ENCODE results near the gene PTPRD. TPM values are rescaled to one million over a fixed set of nuclear protein-coding genes. Genes with fewer than 3 reads are reported as not detected.

PTPRD gene
- total and polyA plus RNA-seq, 5 donors from 2014 or later: 0.47 TPM; not detected in 4

DNA sequence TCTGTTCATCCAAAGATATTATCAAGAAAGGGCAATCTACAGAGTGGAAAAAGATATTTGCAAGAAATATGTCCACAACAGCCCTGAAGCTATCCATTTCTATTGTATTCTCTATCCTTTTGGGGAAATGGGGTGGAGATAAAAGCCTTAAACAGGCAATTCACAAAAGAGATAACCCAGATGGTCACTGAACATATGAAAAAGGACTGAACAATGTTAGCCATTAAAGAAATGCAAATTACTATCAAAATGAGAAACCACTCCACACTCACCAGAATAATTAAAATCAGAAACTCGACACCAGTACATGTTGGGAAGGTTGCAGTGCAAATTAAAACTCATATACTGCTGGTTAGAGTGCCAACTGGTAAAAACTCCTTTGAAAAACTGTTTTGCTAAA, 1858.1 kb downstream of the PTPRD start:
- H3K27ac Mint-ChIP-seq: no peak overlapping the region
- Histone ChIP-seq H3K27ac (ENCODE audit: insufficient read depth, low read length, poor library complexity, severe bottlenecking) (no peak overlapping the region), H3K4me3 (ENCODE audit: low read depth, low read length) (no peak overlapping the region), H3K36me3 (ENCODE audit: control insufficient read depth, insufficient read depth, low read length) (no peaks in the 10 kb centered on the region), H3K27me3 (ENCODE audit: control insufficient read depth, insufficient read depth, low read length) (no peaks in the 10 kb centered on the region), H3K9me3 (ENCODE audit: control insufficient read depth in 2 of 2, low read length in 2 of 2) (no peaks in the 10 kb centered on the region), H3K4me1 (ENCODE audit: control insufficient read depth, insufficient read depth, low read length, poor library complexity, severe bottlenecking) (no peaks in the 10 kb centered on the region)
- H3K36me3 Mint-ChIP-seq: no peaks in the 10 kb centered on the region
- H3K4me3 Mint-ChIP-seq: no peak overlapping the region
- peaks cover 0 to 9% (median 0%) of the 10 kb centered on the region in 7 donors for H3K9me3 Mint-ChIP-seq
- no peak for DNase-seq
- no peaks in the 10 kb centered on the region for H3K27me3 Mint-ChIP-seq
- no peaks in the 10 kb centered on the region for H3K4me1 Mint-ChIP-seq
- ATAC-seq (ENCODE audit: low read depth in 2 of 2): no peak

DNA sequence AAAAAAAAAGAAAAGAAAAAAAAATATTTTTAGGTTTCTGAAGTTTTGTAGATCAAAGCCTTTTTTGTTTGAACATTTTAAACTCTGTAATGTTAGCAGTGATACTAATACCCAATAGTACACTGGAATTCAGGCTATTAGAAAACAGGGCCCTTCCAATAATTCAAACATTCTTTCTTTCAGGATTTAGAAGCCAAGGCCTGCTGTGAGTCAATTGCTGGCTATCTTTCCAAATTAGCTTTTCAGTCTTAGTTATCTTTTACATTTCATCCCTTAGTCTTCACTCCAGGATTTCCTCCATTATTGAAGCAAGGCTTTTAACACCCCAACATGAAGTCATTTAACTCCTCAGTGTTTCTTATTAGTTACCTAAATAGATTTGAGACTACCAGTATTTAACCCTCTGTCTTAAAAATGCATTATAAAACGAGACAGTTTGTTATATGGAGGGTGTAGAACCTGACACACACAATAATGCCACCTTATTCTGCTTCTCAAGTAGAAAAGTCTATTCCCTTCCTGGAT, 1861.3 kb downstream of the PTPRD start:
- no peak for DNase-seq
- no peaks in the 10 kb centered on the region for H3K27me3 Mint-ChIP-seq
- H3K9me3 Mint-ChIP-seq: peaks cover 0 to 10% (median 0%) of the 10 kb centered on the region in 7 donors
- no peaks in the 10 kb centered on the region for H3K4me1 Mint-ChIP-seq
- H3K4me3 Mint-ChIP-seq: no peak overlapping the region
- Histone ChIP-seq H3K27me3 (ENCODE audit: control insufficient read depth, insufficient read depth, low read length) (no peaks in the 10 kb centered on the region), H3K27ac (ENCODE audit: insufficient read depth, low read length, poor library complexity, severe bottlenecking) (no peak overlapping the region), H3K4me3 (ENCODE audit: low read depth, low read length) (no peak overlapping the region), H3K9me3 (ENCODE audit: control insufficient read depth in 2 of 2, low read length in 2 of 2) (no peaks in the 10 kb centered on the region), H3K36me3 (ENCODE audit: control insufficient read depth, insufficient read depth, low read length) (no peaks in the 10 kb centered on the region), H3K4me1 (ENCODE audit: control insufficient read depth, insufficient read depth, low read length, poor library complexity, severe bottlenecking) (no peaks in the 10 kb centered on the region)
- no peak overlapping the region for H3K27ac Mint-ChIP-seq
- H3K36me3 Mint-ChIP-seq: no peaks in the 10 kb centered on the region
- no peak for ATAC-seq (ENCODE audit: low read depth in 2 of 2)

DNA sequence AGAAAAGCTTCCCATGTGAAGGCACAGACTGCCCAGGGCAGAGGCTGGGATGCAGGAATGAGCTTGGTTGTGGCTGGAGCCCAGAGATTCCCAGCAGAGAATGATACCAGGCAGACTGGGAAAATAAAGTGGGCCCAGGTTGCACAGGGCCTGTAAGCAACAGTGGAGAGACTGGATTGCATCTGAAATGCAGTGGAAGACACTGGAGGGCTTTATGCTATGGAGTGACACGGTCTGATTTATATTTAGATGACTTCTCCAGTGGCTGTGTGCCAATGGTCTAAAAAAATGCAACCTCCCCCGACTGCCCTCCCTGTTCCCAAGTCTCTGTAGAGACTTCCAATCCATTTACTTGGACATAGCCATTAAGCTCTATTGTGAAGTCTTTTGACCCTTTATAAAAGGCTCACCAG, 1862.2 kb downstream of the PTPRD start:
- Histone ChIP-seq H3K4me1 (ENCODE audit: control insufficient read depth, insufficient read depth, low read length, poor library complexity, severe bottlenecking) (no peaks in the 10 kb centered on the region), H3K9me3 (ENCODE audit: control insufficient read depth in 2 of 2, low read length in 2 of 2) (no peaks in the 10 kb centered on the region), H3K36me3 (ENCODE audit: control insufficient read depth, insufficient read depth, low read length) (no peaks in the 10 kb centered on the region), H3K27ac (ENCODE audit: insufficient read depth, low read length, poor library complexity, severe bottlenecking) (no peak overlapping the region), H3K27me3 (ENCODE audit: control insufficient read depth, insufficient read depth, low read length) (no peaks in the 10 kb centered on the region), H3K4me3 (ENCODE audit: low read depth, low read length) (no peak overlapping the region)
- H3K27ac Mint-ChIP-seq: no peak overlapping the region
- no peak overlapping the region for H3K4me3 Mint-ChIP-seq
- no peak for ATAC-seq (ENCODE audit: low read depth in 2 of 2)
- peaks cover 0 to 10% (median 0%) of the 10 kb centered on the region in 7 donors for H3K9me3 Mint-ChIP-seq
- DNase-seq: no peak
- H3K36me3 Mint-ChIP-seq: no peaks in the 10 kb centered on the region
- no peaks in the 10 kb centered on the region for H3K4me1 Mint-ChIP-seq
- H3K27me3 Mint-ChIP-seq: no peaks in the 10 kb centered on the region

DNA sequence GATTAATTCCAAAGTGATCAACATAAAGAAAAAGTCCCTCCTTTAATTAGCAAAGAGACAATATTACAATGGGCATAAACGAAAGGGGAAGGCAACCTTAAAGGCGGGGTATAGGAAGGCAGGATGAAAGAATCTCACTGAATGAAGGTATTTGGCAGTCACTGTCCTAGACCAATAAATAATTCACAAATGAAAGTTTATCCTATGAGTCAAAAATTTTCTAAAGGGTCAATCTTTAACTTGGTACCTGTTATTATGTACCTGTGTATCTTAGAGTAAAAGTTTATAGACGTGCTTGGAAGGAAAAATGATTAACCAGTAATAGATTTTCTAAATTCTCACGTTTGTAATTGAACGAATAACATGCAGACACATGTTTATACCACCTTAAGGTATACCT, 1867.5 kb downstream of the PTPRD start:
- Mint-ChIP-seq H3K27ac (no peak overlapping the region), H3K4me3 (no peak overlapping the region), H3K9me3 (peaks cover 0 to 7% (median 0%) of the 10 kb centered on the region in 7 donors), H3K27me3 (no peaks in the 10 kb centered on the region), H3K36me3 (no peaks in the 10 kb centered on the region), H3K4me1 (no peaks in the 10 kb centered on the region)
- Histone ChIP-seq H3K27ac (ENCODE audit: insufficient read depth, low read length, poor library complexity, severe bottlenecking) (no peak overlapping the region), H3K36me3 (ENCODE audit: control insufficient read depth, insufficient read depth, low read length) (no peaks in the 10 kb centered on the region), H3K4me1 (ENCODE audit: control insufficient read depth, insufficient read depth, low read length, poor library complexity, severe bottlenecking) (no peaks in the 10 kb centered on the region), H3K9me3 (ENCODE audit: control insufficient read depth in 2 of 2, low read length in 2 of 2) (no peaks in the 10 kb centered on the region), H3K4me3 (ENCODE audit: low read depth, low read length) (no peak overlapping the region), H3K27me3 (ENCODE audit: control insufficient read depth, insufficient read depth, low read length) (no peaks in the 10 kb centered on the region)
- DNase-seq: no peak
- no peak for ATAC-seq (ENCODE audit: low read depth in 2 of 2)

DNA sequence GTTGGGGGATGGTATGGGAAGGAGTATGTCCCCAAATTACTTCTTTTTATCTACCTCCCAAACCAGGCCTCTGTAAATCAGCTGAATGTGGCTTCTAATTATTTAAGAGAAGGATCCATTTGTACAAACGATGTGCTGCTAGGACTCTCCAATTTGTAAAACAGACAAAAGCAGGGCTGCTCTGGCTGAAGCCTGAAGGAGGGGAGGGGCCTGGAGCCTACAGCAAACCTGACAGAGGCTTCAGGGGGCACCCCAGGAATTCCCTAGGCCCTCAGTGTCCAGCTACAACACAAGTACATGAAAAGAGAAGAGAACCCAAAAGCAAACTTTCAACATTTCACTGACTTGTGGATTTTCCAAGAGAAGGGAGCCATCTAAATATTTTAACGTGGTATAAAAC, 1873.9 kb downstream of the PTPRD start:
- Mint-ChIP-seq H3K27ac (no peak overlapping the region), H3K36me3 (no peaks in the 10 kb centered on the region), H3K4me1 (no peaks in the 10 kb centered on the region), H3K4me3 (peak overlapping the region in 1 of 4 donors; percentile 4), H3K27me3 (no peaks in the 10 kb centered on the region), H3K9me3 (peaks cover 0 to 3% (median 0%) of the 10 kb centered on the region in 7 donors)
- no peaks in the 10 kb centered on the region for H3K27me3 ChIP-seq (ENCODE audit: control insufficient read depth, insufficient read depth, low read length)
- ATAC-seq (ENCODE audit: low read depth in 2 of 2) (no peak), DNase-seq (no peak)
- no peak overlapping the region for H3K27ac ChIP-seq (ENCODE audit: insufficient read depth, low read length, poor library complexity, severe bottlenecking)
- no peaks in the 10 kb centered on the region for H3K36me3 ChIP-seq (ENCODE audit: control insufficient read depth, insufficient read depth, low read length)
- H3K4me1 ChIP-seq (ENCODE audit: control insufficient read depth, insufficient read depth, low read length, poor library complexity, severe bottlenecking): no peaks in the 10 kb centered on the region
- no peak overlapping the region for H3K4me3 ChIP-seq (ENCODE audit: low read depth, low read length)
- H3K9me3 ChIP-seq (ENCODE audit: control insufficient read depth in 2 of 2, low read length in 2 of 2): no peaks in the 10 kb centered on the region

DNA sequence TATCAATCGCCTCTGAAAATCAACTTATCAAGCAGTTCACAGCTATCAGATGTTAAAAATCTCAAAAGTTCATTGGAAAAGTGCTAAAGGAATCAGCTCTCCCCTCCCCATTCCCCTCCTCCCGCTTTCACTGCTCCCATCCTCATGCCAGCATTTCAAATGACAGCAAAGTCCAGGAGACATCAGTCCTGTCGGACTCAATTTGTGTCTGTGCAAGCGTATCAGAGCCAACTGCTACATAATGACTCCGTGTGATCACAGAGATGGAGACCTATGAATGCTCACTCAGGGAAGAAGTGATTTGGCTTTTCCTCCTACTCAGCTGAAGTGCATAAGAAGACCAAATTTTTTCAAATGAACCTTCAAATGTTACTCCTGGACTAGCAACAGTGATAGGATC, 1876.0 kb downstream of the PTPRD start:
- ATAC-seq (ENCODE audit: low read depth in 2 of 2) (no peak), DNase-seq (no peak)
- H3K36me3 ChIP-seq (ENCODE audit: control insufficient read depth, insufficient read depth, low read length): no peaks in the 10 kb centered on the region
- Mint-ChIP-seq H3K9me3 (no peaks in the 10 kb centered on the region), H3K4me3 (no peak overlapping the region), H3K4me1 (no peaks in the 10 kb centered on the region), H3K27ac (no peak overlapping the region), H3K36me3 (no peaks in the 10 kb centered on the region), H3K27me3 (no peaks in the 10 kb centered on the region)
- no peak overlapping the region for H3K4me3 ChIP-seq (ENCODE audit: low read depth, low read length)
- H3K27ac ChIP-seq (ENCODE audit: insufficient read depth, low read length, poor library complexity, severe bottlenecking): no peak overlapping the region
- H3K27me3 ChIP-seq (ENCODE audit: control insufficient read depth, insufficient read depth, low read length): no peaks in the 10 kb centered on the region
- no peaks in the 10 kb centered on the region for H3K9me3 ChIP-seq (ENCODE audit: control insufficient read depth in 2 of 2, low read length in 2 of 2)
- H3K4me1 ChIP-seq (ENCODE audit: control insufficient read depth, insufficient read depth, low read length, poor library complexity, severe bottlenecking): no peaks in the 10 kb centered on the region

DNA sequence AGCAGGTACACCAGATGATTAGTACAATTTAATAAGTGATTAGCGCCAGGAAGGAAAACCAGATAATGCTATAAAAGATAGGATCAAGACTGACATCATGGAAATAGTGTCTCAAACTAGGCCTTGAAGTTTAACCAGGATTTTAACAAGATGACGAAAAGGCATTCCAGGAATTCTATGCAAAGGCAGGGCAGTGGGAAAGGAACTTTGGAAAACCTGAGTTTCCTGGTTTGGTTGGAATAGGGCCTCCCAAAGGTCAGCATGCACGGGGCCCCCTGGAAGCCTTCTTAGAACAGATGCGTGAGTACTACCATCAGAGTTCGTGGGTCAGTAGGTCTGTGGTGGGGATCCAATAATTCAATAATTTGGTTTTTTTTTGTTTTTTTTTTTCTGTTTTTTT, 1878.0 kb downstream of the PTPRD start:
- Histone ChIP-seq H3K4me1 (ENCODE audit: control insufficient read depth, insufficient read depth, low read length, poor library complexity, severe bottlenecking) (no peaks in the 10 kb centered on the region), H3K4me3 (ENCODE audit: low read depth, low read length) (no peak overlapping the region), H3K27me3 (ENCODE audit: control insufficient read depth, insufficient read depth, low read length) (no peaks in the 10 kb centered on the region), H3K36me3 (ENCODE audit: control insufficient read depth, insufficient read depth, low read length) (no peaks in the 10 kb centered on the region), H3K27ac (ENCODE audit: insufficient read depth, low read length, poor library complexity, severe bottlenecking) (no peak overlapping the region), H3K9me3 (ENCODE audit: control insufficient read depth in 2 of 2, low read length in 2 of 2) (no peaks in the 10 kb centered on the region)
- H3K27ac Mint-ChIP-seq: no peak overlapping the region
- H3K36me3 Mint-ChIP-seq: no peaks in the 10 kb centered on the region
- ATAC-seq (ENCODE audit: low read depth in 2 of 2): no peak
- no peak overlapping the region for H3K4me3 Mint-ChIP-seq
- H3K9me3 Mint-ChIP-seq: no peaks in the 10 kb centered on the region
- H3K4me1 Mint-ChIP-seq: no peaks in the 10 kb centered on the region
- DNase-seq: no peak
- no peaks in the 10 kb centered on the region for H3K27me3 Mint-ChIP-seq

DNA sequence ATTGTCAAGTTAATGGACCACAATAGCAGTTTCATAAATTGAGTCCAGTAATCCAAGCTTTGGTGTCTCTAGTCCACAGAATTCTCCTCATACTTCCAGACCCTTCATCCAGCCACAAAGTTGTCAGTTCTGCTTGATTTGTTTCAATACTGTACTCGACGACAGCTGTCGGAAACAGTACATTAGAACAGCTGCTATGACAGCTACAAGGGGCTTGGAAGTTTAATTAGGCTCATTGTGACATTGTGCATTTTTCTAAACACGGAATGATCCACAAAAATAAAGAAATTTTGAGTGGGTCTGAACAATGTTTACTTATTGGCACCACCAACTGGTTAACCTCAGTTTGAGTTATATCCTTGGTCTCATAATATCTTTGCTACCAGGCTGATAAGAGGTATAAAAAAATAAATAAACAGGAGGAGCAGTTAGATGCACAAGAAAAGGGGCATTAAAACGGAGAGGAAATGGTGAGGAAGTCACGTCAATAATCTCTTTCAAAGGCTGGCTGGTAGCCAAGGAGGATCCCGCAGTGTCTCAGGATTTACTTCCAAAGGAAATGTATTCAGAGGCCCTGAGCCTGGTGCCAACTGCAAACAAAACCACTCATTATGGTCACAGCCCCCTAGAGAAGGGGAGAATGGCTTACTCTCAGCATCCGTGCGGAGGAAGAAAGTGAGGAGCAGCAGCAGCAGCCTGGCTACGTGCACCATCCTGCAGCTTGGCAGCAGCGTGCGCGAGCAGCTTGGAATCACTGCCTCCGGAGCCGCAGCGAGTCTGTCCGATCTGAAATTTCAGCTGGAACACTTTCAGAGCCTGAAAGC, 1879.5 kb downstream of the PTPRD start:
- no peak overlapping the region for H3K4me3 Mint-ChIP-seq
- H3K27me3 ChIP-seq (ENCODE audit: control insufficient read depth, insufficient read depth, low read length): no peaks in the 10 kb centered on the region
- no peaks in the 10 kb centered on the region for H3K36me3 Mint-ChIP-seq
- H3K27ac Mint-ChIP-seq: no peak overlapping the region
- H3K36me3 ChIP-seq (ENCODE audit: control insufficient read depth, insufficient read depth, low read length): no peaks in the 10 kb centered on the region
- H3K27ac ChIP-seq (ENCODE audit: insufficient read depth, low read length, poor library complexity, severe bottlenecking): no peak overlapping the region
- no peaks in the 10 kb centered on the region for H3K4me1 Mint-ChIP-seq
- H3K27me3 Mint-ChIP-seq: no peaks in the 10 kb centered on the region
- DNase-seq (no peak), ATAC-seq (ENCODE audit: low read depth in 2 of 2) (no peak)
- no peaks in the 10 kb centered on the region for H3K4me1 ChIP-seq (ENCODE audit: control insufficient read depth, insufficient read depth, low read length, poor library complexity, severe bottlenecking)
- no peak overlapping the region for H3K4me3 ChIP-seq (ENCODE audit: low read depth, low read length)
- H3K9me3 Mint-ChIP-seq: peaks cover 0 to 1% (median 0%) of the 10 kb centered on the region in 7 donors
- H3K9me3 ChIP-seq (ENCODE audit: control insufficient read depth in 2 of 2, low read length in 2 of 2): no peaks in the 10 kb centered on the region
